DOHH2 (cell line): ENCODE results near the gene GPC5.

Source experiments
- EZH2phosphoT487 ChIP-seq: fragments of 200-600 bp; sonication (generic); IDR thresholded peaks from 2 replicates; pipeline ENCODE4 v1.6.1; 2017; ENCODE audit warnings: borderline replicate concordance, mild to moderate bottlenecking, antibody characterized with exemption, low read length, moderate library complexity, mixed read lengths
- TF ChIP-seq, protein P1 (sequence below): fragments of 200-600 bp; sonication (generic); IDR thresholded peaks from one replicate; pipeline ENCODE4 v1.5.1; 2014; ENCODE audit warnings: antibody characterized with exemption, mild to moderate bottlenecking, low read depth, low read length; ENCODE audit not compliant: poor library complexity, severe bottlenecking

- TF ChIP-seq, protein P1, sequence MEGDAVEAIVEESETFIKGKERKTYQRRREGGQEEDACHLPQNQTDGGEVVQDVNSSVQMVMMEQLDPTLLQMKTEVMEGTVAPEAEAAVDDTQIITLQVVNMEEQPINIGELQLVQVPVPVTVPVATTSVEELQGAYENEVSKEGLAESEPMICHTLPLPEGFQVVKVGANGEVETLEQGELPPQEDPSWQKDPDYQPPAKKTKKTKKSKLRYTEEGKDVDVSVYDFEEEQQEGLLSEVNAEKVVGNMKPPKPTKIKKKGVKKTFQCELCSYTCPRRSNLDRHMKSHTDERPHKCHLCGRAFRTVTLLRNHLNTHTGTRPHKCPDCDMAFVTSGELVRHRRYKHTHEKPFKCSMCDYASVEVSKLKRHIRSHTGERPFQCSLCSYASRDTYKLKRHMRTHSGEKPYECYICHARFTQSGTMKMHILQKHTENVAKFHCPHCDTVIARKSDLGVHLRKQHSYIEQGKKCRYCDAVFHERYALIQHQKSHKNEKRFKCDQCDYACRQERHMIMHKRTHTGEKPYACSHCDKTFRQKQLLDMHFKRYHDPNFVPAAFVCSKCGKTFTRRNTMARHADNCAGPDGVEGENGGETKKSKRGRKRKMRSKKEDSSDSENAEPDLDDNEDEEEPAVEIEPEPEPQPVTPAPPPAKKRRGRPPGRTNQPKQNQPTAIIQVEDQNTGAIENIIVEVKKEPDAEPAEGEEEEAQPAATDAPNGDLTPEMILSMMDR: no peak
- TF ChIP-seq EZH2phosphoT487: no peak
Measured at GRCh38 chr13:92612892-92613291, 1214.5 kb downstream of the GPC5 start.
